K562 (cell line): ENCODE results near the gene EIF1B.

ENCODE experiments used
- BCLAF1 ChIP-seq, 2 experiments: fragments of 450-650 bp in 1 of 2; IDR thresholded peaks; 2 replicates each; pipeline ENCODE4 v1.6.1; 2011 to 2017; ENCODE audit warnings: low read depth in 2 of 2, antibody characterized with exemption in 1 of 2, borderline replicate concordance in 1 of 2, low read length in 1 of 2, mild to moderate bottlenecking in 1 of 2, mixed read lengths in 1 of 2; ENCODE audit not compliant: control insufficient read depth in 1 of 2
- CXXC5 ChIP-seq: fragments of 250-450 bp; sonication (Bioruptor Pico); IDR thresholded peaks from 2 replicates; pipeline ENCODE4 v1.8.0; 2022; ENCODE audit warnings: inconsistent platforms, mild to moderate bottlenecking, moderate library complexity
- FOXA1 ChIP-seq: fragments of 450-650 bp; IDR thresholded peaks from 2 replicates; pipeline ENCODE4 v1.6.1; 2016; ENCODE audit warnings: mild to moderate bottlenecking, borderline replicate concordance
- NFXL1 ChIP-seq: fragments of 450-650 bp; formaldehyde crosslinking; IDR thresholded peaks from 2 replicates; pipeline ENCODE4 v1.4.0; 2021; ENCODE audit warnings: mild to moderate bottlenecking

- TF ChIP-seq FOXA1 (no peak), CXXC5 (no peak), NFXL1 (CRISPR knock-in tag) (no peak), BCLAF1 (IDR thresholded peaks at IDR 0.05; ENCODE audit: borderline replicate concordance in 1 of 2, control insufficient read depth in 1 of 2, low read depth in 2 of 2, low read length in 1 of 2) (no peak)
Measured at GRCh38 chr3:40287248-40287647, 22.3 kb upstream of the EIF1B start.
